ENCODE measurements around the gene MAN1A2. TPM values are rescaled to one million over a fixed set of nuclear protein-coding genes. Genes with fewer than 3 reads are reported as not detected.
"Not testable (repeated sequence)": the region's sequence is repeated elsewhere in the genome, so short reads cannot be mapped to it uniquely, and the experiment has no call there.

The MAN1A2 gene
- total and polyA plus RNA-seq, 2 experiments from 2014 or later, result 22.8 to 48.1 TPM

DNA sequence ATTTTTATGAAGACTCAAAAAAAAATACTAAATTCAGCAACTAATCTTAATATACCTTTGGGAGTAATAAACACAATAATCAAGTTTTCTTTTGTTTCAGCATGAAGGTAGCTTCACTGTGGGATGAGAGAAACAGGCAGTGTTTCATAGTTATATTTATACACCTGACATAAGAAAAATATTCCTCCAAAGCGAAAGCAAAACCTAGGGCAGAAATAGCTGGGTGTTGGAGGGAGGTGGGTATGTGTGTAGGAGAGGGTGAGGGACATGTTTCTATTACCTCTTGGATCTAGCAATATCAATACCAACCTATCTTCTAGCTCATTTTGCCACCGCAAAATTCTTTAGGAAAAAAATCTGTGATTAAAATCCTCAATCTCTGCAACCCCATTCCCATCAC is 24.9 kb upstream of the MAN1A2 start:
- in situ Hi-C loops (cut with MboI), result no loop called here
- WGBS, 2 experiments (ENCODE audit: low coverage in 1 of 2, low lambda C conversion rate in 2 of 2, missing lambda C conversion rate in 2 of 2), result 69 to 76% methylated on average over 2 of the region's 2 CpGs

DNA sequence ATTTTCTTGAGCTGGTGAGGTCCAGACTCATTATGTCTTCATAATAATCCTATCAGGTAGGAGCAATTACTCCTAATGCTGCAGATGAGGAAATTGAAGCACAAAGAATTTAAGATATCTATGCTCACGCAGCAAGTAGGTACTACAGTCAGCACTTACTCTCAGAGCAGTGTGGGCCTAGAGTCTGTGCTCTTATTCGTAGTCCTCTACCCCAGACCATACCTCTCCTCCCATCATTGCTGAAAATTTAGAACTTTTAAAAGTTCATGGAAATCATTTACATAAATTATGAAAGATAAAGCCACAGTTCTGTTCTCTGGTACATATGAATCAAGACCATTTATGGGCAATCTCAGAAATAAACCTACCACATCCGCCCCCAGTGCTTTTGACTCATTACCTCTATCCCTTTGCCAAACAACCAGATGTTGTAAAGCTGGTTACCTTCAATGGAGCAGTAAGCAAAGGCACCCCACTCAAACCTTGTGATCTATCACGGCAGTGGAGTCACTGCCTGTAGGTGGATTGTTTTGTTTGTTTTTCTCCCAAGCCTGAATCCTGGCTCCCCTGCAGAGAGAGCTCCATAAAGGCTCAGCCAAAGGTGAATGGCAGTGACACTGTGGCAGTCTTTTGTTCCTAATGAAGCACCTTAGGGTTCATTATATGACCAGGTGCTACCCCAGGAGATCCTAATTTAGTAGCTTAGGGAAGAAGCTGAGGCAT is 20.9 kb upstream of the MAN1A2 start:
- Histone ChIP-seq H3K9me2 (ENCODE audit: insufficient read depth) (no peaks in the 10 kb centered on the region), H3K79me2 (ENCODE audit: insufficient read depth) (no peaks in the 10 kb centered on the region), H3K9me3 (ENCODE audit: low read depth) (no peaks in the 10 kb centered on the region), H3K27ac (no peak overlapping the region), H3K9ac (no peak overlapping the region), H3F3A (ENCODE audit: insufficient read depth) (no peaks in the 10 kb centered on the region), H3K4me3 (no peak overlapping the region), H3K36me3 (ENCODE audit: low read depth) (no peaks in the 10 kb centered on the region), H4K20me1 (ENCODE audit: insufficient read depth) (no peaks in the 10 kb centered on the region), H3K4me1 (ENCODE audit: insufficient read depth) (peaks cover 3% of the 10 kb centered on the region; the same call in 1 of the 2 replicates), H2AFZ (peak overlapping the region; percentile 11; the same call in 1 of the 2 replicates), H3K27me3 (replicated peaks; ENCODE audit: insufficient read depth) (no peaks in the 10 kb centered on the region), H3K4me2 (ENCODE audit: unreplicated experiment) (no peak overlapping the region)
- 51 to 55% methylated on average over 4 of the region's 4 CpGs for WGBS, 2 experiments (ENCODE audit: low coverage in 1 of 2, low lambda C conversion rate in 2 of 2, missing lambda C conversion rate in 2 of 2)
- no peak for TF ChIP-seq EZH2 (IDR thresholded peaks at IDR 0.05; ENCODE audit: insufficient read depth, poor library complexity, severe bottlenecking)
- in situ Hi-C loops (cut with MboI), result no loop called here
- DNase-seq, result peak; percentile 67

More for the DNA sequence above, 24.9 kb upstream of the MAN1A2 start:
- DNase-seq, result no peak
- no peak overlapping the region for H3K27ac ChIP-seq
- no peaks in the 10 kb centered on the region for H3K36me3 ChIP-seq (ENCODE audit: low read depth)
- no peak overlapping the region for H3K4me3 ChIP-seq
- H3K27me3 ChIP-seq (replicated peaks; ENCODE audit: insufficient read depth), result no peaks in the 10 kb centered on the region
- no peak overlapping the region for H3K9ac ChIP-seq
- H3K4me2 ChIP-seq (ENCODE audit: unreplicated experiment), result no peak overlapping the region
- peaks cover 8% of the 10 kb centered on the region; the same call in 1 of the 2 replicates for H3K4me1 ChIP-seq (ENCODE audit: insufficient read depth)
- no peaks in the 10 kb centered on the region for H3F3A ChIP-seq (ENCODE audit: insufficient read depth)
- no peaks in the 10 kb centered on the region for H3K9me3 ChIP-seq (ENCODE audit: low read depth)
- no peaks in the 10 kb centered on the region for H3K79me2 ChIP-seq (ENCODE audit: insufficient read depth)
- TF ChIP-seq EZH2 (IDR thresholded peaks at IDR 0.05; ENCODE audit: insufficient read depth, poor library complexity, severe bottlenecking) (no peak), EZH2phosphoT487 (IDR thresholded peaks at IDR 0.05; ENCODE audit: insufficient read depth, low read depth) (no peak)
- H2AFZ ChIP-seq, result no peak overlapping the region
- H4K20me1 ChIP-seq (ENCODE audit: insufficient read depth), result no peaks in the 10 kb centered on the region
- no peaks in the 10 kb centered on the region for H3K9me2 ChIP-seq (ENCODE audit: insufficient read depth)

DNA sequence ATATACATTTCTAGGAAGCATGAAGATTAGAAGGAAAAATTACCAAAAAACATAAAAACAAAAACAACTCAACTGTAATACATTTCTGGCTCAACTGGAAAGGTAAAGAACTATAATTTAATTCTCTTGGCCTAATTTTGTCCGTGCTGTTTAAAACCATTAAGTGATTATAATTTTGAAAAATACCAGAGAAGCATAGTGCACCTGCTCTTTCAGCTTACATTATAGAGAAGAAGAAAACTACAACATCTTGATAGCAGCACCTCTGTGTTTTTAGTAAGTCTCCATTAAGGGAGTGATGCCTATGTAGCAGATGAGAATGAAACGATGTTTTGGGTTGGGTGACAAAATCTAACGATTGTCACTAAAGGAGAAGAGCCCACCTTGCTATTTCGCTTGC is 19.3 kb upstream of the MAN1A2 start:
- Histone ChIP-seq H3K4me1 (ENCODE audit: insufficient read depth) (peaks cover 3% of the 10 kb centered on the region; the same call in 1 of the 2 replicates), H3K4me3 (no peak overlapping the region), H3K9me3 (ENCODE audit: low read depth) (no peaks in the 10 kb centered on the region), H3K27ac (no peak overlapping the region), H3K4me2 (ENCODE audit: unreplicated experiment) (no peak overlapping the region), H3K27me3 (replicated peaks; ENCODE audit: insufficient read depth) (no peaks in the 10 kb centered on the region), H3K9ac (no peak overlapping the region), H2AFZ (no peak overlapping the region), H3K9me2 (ENCODE audit: insufficient read depth) (no peaks in the 10 kb centered on the region), H4K20me1 (ENCODE audit: insufficient read depth) (no peaks in the 10 kb centered on the region), H3F3A (ENCODE audit: insufficient read depth) (no peaks in the 10 kb centered on the region), H3K36me3 (ENCODE audit: low read depth) (no peaks in the 10 kb centered on the region), H3K79me2 (ENCODE audit: insufficient read depth) (no peaks in the 10 kb centered on the region)
- in situ Hi-C loops (cut with MboI), result no loop called here
- DNase-seq, result no peak
- TF ChIP-seq EZH2phosphoT487 (IDR thresholded peaks at IDR 0.05; ENCODE audit: insufficient read depth, low read depth), result no peak
- no peak for TF ChIP-seq EZH2 (IDR thresholded peaks at IDR 0.05; ENCODE audit: insufficient read depth, poor library complexity, severe bottlenecking)
- WGBS, 2 experiments (ENCODE audit: low coverage in 1 of 2, low lambda C conversion rate in 2 of 2, missing lambda C conversion rate in 2 of 2), result 81 to 84% methylated on average over 4 of the region's 4 CpGs

DNA sequence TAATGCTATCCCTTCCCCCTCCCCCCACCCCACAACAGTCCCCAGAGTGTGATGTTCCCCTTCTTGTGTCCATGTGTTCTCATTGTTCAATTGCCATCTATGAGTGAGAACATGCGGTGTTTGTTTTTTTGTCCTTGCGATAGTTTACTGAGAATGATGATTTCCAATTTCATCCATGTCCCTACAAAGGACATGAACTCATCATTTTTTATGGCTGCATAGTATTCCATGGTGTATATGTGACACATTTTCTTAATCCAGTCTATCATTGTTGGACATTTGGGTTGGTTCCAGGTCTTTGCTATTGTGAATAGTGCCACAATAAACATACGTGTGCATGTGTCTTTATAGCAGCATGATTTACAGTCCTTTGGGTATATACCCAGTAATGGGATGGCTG is 14.6 kb upstream of the MAN1A2 start:
- WGBS, 2 experiments (ENCODE audit: low coverage in 1 of 2, low lambda C conversion rate in 2 of 2, missing lambda C conversion rate in 2 of 2), result 82 to 88% methylated on average over 3 of the region's 3 CpGs
- H3K4me2 ChIP-seq (ENCODE audit: unreplicated experiment); H3K4me1 ChIP-seq (ENCODE audit: insufficient read depth); H3K9me2 ChIP-seq (ENCODE audit: insufficient read depth); H3K9me3 ChIP-seq (ENCODE audit: low read depth); in situ Hi-C loops (cut with MboI); H3K27me3 ChIP-seq (replicated peaks; ENCODE audit: insufficient read depth); H4K20me1 ChIP-seq (ENCODE audit: insufficient read depth); H3F3A ChIP-seq (ENCODE audit: insufficient read depth); H3K36me3 ChIP-seq (ENCODE audit: low read depth); H3K79me2 ChIP-seq (ENCODE audit: insufficient read depth); H2AFZ ChIP-seq; H3K4me3 ChIP-seq; DNase-seq; H3K27ac ChIP-seq; H3K9ac ChIP-seq: not testable (repeated sequence)

DNA sequence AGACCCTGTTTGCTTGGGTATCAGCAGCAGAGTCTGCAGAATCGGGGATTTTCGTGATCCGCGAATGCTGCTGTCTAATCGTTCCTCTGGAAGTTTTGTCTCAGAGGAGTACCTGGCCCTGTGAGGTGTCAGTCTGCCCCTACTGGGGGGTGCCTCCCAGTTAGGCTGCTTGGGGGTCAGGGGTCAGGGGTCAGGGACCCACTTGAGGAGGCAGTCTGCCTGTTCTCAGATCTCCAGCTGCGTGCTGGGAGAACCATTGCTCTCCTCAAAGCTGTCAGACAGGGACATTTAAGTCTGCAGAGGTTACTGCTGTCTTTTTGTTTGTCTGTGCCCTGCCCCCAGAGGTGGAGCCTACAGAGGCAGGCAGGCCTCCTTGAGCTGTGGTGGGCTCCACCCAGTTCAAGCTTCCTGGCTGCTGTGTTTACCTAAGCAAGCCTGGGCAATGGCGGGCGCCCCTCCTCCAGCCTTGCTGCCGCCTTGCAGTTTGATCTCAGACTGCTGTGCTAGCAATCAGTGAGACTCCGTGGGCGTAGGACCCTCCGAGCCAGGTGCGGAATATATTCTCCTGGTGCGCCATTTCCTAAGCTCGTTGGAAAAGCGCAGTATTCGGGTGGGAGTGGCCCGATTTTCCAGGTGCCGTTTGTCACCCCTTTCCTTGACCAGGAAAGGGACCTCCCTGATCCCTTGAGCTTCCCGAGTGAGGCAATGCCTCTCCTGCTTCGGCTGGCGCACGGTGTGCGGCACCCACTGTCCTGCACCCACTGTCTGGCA is 9.2 kb upstream of the MAN1A2 start:
- H3K9ac ChIP-seq; H3K4me2 ChIP-seq (ENCODE audit: unreplicated experiment); H3K9me2 ChIP-seq (ENCODE audit: insufficient read depth); in situ Hi-C loops (cut with MboI); H3K36me3 ChIP-seq (ENCODE audit: low read depth); H3K79me2 ChIP-seq (ENCODE audit: insufficient read depth); H3K27me3 ChIP-seq (replicated peaks; ENCODE audit: insufficient read depth); H2AFZ ChIP-seq; H3K9me3 ChIP-seq (ENCODE audit: low read depth); DNase-seq; H3K4me3 ChIP-seq; H3F3A ChIP-seq (ENCODE audit: insufficient read depth); H3K27ac ChIP-seq; H3K4me1 ChIP-seq (ENCODE audit: insufficient read depth); H4K20me1 ChIP-seq (ENCODE audit: insufficient read depth): not testable (repeated sequence)
- whole genome bisulfite sequencing, 2 experiments (ENCODE audit: low coverage in 1 of 2, low lambda C conversion rate in 2 of 2, missing lambda C conversion rate in 2 of 2), result 86 to 87% methylated on average over 21 to 24 of the region's 24 CpGs

DNA sequence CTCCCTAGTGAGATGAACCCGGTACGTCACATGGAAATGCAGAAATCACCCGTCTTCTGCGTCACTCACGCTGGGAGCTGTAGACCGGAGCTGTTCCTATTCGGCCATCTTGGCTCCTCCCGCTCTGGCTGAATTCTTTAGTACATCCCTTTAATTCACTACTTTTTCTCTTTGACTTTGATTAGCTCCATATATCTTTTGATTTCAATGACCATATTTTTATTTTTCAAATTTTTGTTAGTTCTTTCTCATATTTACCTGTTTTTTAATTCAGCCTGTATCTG is 8.7 kb upstream of the MAN1A2 start:
- H3K9ac ChIP-seq; DNase-seq; H2AFZ ChIP-seq; in situ Hi-C loops (cut with MboI); H3K79me2 ChIP-seq (ENCODE audit: insufficient read depth); H3K4me1 ChIP-seq (ENCODE audit: insufficient read depth); H3F3A ChIP-seq (ENCODE audit: insufficient read depth); H3K9me3 ChIP-seq (ENCODE audit: low read depth); H3K4me3 ChIP-seq; H3K4me2 ChIP-seq (ENCODE audit: unreplicated experiment); H3K9me2 ChIP-seq (ENCODE audit: insufficient read depth); H3K36me3 ChIP-seq (ENCODE audit: low read depth); H4K20me1 ChIP-seq (ENCODE audit: insufficient read depth); H3K27me3 ChIP-seq (replicated peaks; ENCODE audit: insufficient read depth); H3K27ac ChIP-seq: not testable (repeated sequence)
- WGBS, 2 experiments (ENCODE audit: low coverage in 1 of 2, low lambda C conversion rate in 2 of 2, missing lambda C conversion rate in 2 of 2), result 83 to 95% methylated on average over 7 of the region's 8 CpGs
